ENCODE measurements around the gene MSH3.

DNA sequence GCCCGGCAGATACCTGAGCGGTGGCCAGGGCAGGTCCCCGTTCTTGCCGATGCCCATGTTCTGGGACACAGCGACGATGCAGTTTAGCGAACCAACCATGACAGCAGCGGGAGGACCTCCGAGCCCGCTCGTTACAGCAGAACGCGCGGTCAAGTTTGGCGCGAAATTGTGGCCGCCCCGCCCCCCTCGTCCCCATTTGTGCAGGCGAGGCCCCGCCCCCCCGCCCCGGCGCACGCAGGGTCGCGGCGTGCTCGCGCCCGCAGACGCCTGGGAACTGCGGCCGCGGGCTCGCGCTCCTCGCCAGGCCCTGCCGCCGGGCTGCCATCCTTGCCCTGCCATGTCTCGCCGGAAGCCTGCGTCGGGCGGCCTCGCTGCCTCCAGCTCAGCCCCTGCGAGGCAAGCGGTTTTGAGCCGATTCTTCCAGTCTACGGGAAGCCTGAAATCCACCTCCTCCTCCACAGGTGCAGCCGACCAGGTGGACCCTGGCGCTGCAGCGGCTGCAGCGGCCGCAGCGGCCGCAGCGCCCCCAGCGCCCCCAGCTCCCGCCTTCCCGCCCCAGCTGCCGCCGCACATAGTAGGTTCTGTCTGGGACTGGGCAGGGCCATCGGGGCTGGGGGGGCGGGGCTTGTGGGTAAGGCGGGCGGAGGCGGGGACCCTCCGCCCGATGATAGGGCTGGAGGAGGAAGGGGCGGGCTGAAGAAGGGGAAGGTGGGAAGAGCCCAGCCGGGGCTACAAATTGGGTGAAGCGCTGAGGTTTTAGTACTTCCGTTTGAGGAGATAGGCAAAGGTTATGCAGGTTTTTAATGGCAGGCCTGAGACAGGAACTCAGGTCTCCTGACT, at the start of gene MSH3, which contains the start of gene DHFR:
- peak in 2 of 3 donors; percentile 65 to 72 for TF ChIP-seq POLR2AphosphoS5 (IDR thresholded peaks at IDR 0.05)
- no peak for TF ChIP-seq POLR2A (IDR thresholded peaks at IDR 0.05)

Data from stomach (tissue), 4 donors.